ENCODE results near the gene CPEB1.

DNA sequence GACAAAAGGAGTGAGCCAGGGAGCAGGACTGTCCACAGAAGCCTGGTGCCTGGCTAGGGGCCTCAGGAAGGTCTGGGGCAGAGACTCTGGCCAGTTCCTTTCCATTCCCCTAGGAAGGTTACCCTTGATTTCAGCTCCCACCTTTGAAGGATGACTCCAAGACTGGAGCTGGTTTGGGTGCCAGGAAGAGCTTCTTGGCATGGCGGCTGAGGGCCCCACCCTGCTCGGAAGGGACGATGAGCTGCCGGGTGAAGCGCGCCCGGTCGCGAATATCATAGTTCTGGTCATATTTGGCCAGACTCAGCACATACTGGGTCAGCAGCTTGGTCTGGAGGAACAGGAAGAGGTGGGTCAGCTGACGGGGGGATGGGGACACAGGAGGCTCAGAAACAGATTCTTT lies 19.4 kb upstream of the CPEB1 start:
- no peak for TF ChIP-seq POLR2A (IDR thresholded peaks at IDR 0.05; ENCODE audit: low read depth, low read length)
- TF ChIP-seq POLR2AphosphoS5 (IDR thresholded peaks at IDR 0.05; ENCODE audit: low read depth, low read length): no peak
- no peak for TF ChIP-seq TAF1 (IDR thresholded peaks at IDR 0.05; ENCODE audit: borderline replicate concordance, low read depth, low read length)

Data from GM12892 (cell line).